Measurements from ENCODE around the gene LMCD1.

The LMCD1 gene

GRCh38 chr3:8537440-8537839 is 35.8 kb downstream of the LMCD1 start:
- DNase-seq (ENCODE audit: low read depth) = no peak

- DNase-seq (ENCODE audit: low read depth) = no peak
These were observed 36.6 kb downstream of the LMCD1 start for GRCh38 chr3:8538223-8538622.

- DNase-seq (ENCODE audit: low read depth) = no peak
These were observed 37.3 kb downstream of the LMCD1 start for GRCh38 chr3:8538913-8539312.

DNA sequence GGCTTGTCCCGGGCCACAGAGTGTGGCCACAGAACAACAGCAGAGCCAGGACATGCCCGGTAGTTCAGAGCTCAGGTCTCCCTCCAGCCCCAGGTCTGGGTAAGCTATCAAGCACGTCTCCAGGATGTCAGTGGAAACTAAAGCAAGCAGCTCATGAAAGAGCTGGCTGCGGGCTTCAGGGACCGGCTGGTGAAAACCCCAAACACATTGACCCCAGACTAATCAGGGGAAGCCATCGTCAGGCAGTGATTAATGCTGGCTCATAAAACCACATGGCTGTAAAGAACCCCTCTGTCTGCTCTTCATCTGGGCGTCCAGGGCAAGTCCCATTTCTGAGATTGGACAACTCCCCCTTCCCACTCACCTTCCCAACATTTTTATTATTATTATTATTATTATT is 37.8 kb downstream of the LMCD1 start:
- no peak for DNase-seq (ENCODE audit: low read depth)

- DNase-seq (ENCODE audit: low read depth) = no peak
These were observed 38.8 kb downstream of the LMCD1 start for GRCh38 chr3:8540456-8540855.

GRCh38 chr3:8541486-8541885 is 39.9 kb downstream of the LMCD1 start:
- DNase-seq (ENCODE audit: low read depth) = no peak

- no peak for DNase-seq (ENCODE audit: low read depth)
These were observed 40.8 kb downstream of the LMCD1 start for GRCh38 chr3:8542190-8543135.

DNA sequence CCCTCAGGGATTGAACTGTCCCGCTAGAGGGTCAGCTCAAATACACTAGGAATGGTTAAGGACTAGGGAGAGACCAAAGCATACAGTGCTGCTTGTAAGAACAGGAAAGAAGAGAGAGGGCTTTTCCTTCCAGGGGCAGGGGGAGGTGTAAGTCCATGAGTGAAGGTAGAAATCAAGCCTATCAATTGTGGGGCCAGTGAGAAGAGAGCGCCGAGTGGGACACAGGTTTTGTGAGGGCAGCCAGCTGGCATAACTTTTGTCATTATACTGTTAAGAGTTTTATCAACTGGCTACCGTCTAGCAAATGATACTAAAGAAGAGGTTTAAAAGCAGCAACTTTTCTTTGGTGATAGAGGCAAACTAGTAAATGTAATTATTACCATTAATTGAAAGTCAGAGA is 45.0 kb downstream of the LMCD1 start:
- no peak for DNase-seq (ENCODE audit: low read depth)

DNA sequence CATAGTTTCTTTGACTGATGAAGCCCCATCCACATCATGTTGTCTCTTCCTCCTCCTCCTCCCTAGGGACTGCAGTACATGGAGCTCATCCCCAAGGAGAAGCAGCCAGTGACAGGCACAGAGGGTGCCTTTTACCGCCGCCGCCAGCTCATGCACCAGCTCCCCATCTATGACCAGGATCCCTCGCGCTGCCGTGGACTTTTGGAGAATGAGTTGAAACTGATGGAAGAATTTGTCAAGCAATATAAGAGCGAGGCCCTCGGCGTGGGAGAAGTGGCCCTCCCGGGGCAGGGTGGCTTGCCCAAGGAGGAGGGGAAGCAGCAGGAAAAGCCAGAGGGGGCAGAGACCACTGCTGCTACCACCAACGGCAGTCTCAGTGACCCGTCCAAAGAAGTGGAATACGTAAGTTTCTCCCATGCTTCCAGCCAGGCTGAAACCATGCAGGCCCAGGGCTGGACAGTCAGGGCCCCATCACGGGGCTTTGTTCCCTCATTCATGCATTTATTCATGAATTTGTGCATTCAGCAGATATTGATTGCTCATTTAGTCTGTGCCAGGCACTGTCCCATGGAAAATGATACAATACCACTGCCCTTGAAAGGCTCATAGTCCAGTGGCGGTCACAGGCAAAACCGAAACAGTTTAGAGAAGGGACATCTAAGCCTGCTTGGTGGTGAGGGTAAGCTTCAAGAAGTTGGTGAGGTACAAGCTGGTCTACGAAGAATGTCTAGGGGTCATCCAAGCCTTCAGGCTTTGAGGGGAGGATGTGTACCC is 47.1 kb downstream of the LMCD1 start:
- no peak for DNase-seq (ENCODE audit: low read depth)

GRCh38 chr3:8549354-8549753 is 47.7 kb downstream of the LMCD1 start:
- no peak for DNase-seq (ENCODE audit: low read depth)

DNA sequence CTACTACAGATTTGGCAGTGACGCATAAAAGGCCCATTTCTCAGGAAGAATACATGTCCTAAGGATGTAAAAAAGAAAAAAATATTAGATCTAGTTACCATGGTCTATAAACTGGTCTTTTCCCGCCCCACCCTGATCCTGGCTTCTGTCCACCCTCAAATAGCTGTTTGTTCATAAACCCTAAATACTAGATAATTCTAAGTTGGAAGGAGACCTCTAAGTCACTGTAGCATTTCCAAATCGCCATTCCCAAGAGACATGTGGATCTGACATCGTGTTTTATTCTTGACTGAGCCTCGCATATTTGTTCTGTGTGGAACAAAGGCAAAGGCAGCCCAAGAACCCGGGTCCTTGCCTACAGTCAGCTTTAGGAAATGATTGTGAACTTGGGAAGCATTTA is 49.0 kb downstream of the LMCD1 start:
- no peak for DNase-seq (ENCODE audit: low read depth)

DNA sequence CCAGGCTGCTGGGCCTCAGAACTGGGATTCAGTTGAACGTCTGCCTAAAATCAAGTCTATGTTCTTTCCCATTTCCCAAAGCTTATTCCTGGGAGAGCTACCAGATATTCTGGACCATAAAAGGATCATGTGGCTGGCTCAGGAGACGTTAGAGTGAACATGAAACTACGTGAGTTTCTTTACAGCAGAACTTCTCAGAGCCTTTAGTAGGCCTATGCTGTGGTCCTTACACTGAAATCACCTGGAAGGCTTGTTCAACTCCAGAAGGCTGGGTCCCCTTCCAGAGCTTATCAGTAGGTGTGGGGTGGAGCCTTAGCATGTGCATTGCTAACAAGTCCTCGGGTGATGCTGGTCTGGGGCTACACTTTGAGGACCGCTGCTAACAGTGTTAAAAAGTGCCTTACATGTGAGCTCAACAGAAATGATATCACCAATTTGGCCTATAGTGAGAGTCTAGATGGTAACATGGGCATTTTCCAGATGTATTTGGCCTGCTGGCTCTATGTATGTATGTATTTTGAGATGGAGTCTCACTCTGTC is 50.7 kb downstream of the LMCD1 start:
- no peak for DNase-seq (ENCODE audit: low read depth)

- DNase-seq (ENCODE audit: low read depth) = no peak
These were observed 51.8 kb downstream of the LMCD1 start for GRCh38 chr3:8553405-8553804.

DNA sequence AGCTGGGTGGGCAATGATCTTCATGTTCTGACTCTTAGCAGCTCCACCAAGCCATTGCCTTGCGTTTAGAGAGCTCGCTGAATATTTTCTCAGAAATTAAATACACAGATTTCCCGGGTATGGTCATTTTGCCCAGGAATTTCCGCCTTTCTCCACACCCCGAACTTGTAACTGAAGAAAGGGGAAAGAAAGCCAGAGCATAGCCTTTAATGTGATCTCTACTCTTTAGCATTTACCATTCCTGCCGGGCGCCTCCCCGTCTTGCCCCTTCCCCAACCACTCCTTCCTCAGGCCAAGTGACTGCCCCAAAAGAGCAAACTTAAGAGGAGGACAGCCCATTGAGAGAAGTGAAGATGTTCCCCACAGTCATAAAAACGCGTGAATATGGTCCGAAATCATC is 53.1 kb downstream of the LMCD1 start:
- no peak for DNase-seq (ENCODE audit: low read depth)

- no peak for DNase-seq (ENCODE audit: low read depth)
These were observed 53.6 kb downstream of the LMCD1 start for GRCh38 chr3:8555113-8555661.

DNA sequence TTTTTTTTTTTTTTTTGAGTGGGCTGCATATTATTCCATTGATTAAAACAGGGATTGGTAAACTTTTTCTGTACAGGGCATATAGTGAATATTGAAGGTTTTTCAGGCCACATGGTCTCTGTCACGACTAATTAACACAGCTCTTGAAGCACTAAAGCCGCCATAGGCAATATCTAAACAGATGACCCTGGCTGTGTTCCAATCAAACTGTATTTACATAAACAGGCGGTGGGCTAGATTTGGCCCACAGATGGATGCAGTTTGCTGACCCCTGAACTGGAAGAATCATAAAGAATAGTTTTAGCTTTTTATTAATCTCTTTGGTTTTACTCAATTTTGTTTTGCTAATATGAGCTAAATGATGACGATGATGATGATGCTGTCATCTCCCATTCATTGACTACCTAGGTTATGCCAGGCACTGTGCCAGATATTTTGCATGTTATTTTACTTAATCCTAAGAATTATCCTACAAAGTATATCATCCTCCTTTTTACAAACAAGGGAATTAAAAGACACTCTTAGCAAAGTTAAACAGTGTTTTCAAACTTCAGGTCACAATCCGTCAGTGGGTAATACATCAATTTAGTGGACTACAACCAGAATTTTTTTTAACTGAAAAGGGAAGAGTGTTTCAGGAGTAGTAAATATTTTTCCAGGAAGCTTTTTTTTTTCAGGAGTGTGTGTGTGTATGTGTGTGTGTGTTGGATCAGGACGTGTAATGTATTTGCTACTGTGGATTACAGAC is 54.3 kb downstream of the LMCD1 start:
- no peak for DNase-seq (ENCODE audit: low read depth)

GRCh38 chr3:8556473-8556869 is 54.8 kb downstream of the LMCD1 start:
- no peak for DNase-seq (ENCODE audit: low read depth)

DNA sequence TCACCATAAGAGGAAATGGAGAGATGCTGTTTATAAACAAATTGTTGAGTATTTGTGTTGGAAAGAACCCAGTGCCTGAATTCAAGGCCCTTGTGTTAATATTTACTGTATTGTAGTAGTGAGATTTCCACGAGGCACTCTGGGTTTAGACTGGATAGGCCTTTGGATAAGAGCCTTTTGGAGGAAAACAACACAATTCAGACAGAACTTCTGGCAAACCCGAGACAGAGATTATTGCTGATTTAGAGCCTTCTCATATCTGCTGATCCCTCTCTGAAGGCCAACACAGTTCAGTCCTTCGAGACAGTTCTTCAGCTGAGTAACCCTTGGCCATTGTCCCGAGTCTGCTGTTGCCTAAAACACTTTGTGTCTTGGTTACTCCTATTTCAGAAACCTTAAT is 55.7 kb downstream of the LMCD1 start:
- no peak for DNase-seq (ENCODE audit: low read depth)

- no peak for DNase-seq (ENCODE audit: low read depth)
These were observed 57.0 kb downstream of the LMCD1 start for GRCh38 chr3:8558645-8559044.

- no peak for DNase-seq (ENCODE audit: low read depth)
These were observed 57.7 kb downstream of the LMCD1 start for GRCh38 chr3:8559351-8559750.

GRCh38 chr3:8560366-8561007 is 58.9 kb downstream of the LMCD1 start:
- no peak for DNase-seq (ENCODE audit: low read depth)

All from activated T-cell treated with anti-CD3 and anti-CD28 coated beads for 1 hour (primary cell).